ENCODE data around the gene SMAD9.

Gene SMAD9

DNA sequence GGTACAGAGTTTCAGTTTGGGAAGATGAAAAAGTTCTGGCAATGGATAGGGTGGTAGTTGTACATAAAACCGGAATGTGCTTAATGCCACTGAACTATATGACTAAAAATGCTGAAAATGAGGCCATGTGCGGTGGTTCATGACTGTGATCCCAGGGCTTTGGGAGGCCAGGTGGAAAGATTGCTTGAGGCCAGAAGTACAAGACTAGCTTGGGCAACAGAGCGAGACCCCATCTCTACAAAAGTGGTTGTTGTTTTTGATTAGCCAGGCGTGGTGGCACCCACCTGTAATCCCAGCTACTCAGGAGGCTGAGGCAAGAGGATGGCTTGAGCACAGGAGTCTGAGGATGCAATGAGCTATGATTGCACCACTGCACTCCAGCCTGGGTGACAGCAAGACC lies 12.8 kb downstream of the SMAD9 start:
- H3K4me2 ChIP-seq (ENCODE audit: low read length, poor library complexity, severe bottlenecking), result no peak overlapping the region
- no peak overlapping the region for H2BK5ac ChIP-seq (ENCODE audit: low read depth, low read length, poor library complexity, severe bottlenecking)
- H2BK15ac ChIP-seq (ENCODE audit: low read depth, poor library complexity, severe bottlenecking), result no peak overlapping the region
- no peaks in the 10 kb centered on the region for H3K79me1 ChIP-seq (replicated peaks; ENCODE audit: low read length, poor library complexity, severe bottlenecking)
- H3K4me3 ChIP-seq (ENCODE audit: insufficient read depth in 1 of 2, low read depth in 1 of 2, low read length in 2 of 2), result no peak overlapping the region
- no peak overlapping the region for H2AFZ ChIP-seq (ENCODE audit: low read depth, low read length)
- no peaks in the 10 kb centered on the region for H3K36me3 ChIP-seq (ENCODE audit: control insufficient read depth in 1 of 2, insufficient read depth in 2 of 2, low read depth in 1 of 2, low read length in 2 of 2)
- no peak overlapping the region for H3K4ac ChIP-seq (ENCODE audit: low read depth in 1 of 2, low read length in 2 of 2)
- no peaks in the 10 kb centered on the region for H3K9me3 ChIP-seq (ENCODE audit: control insufficient read depth, low read length)
- H3K27me3 ChIP-seq (ENCODE audit: control insufficient read depth in 1 of 2, insufficient read depth in 1 of 2, low read length in 2 of 2), result no peaks in the 10 kb centered on the region
- H2BK120ac ChIP-seq (ENCODE audit: low read depth, low read length), result no peak overlapping the region
- H3K27ac ChIP-seq (ENCODE audit: low read length, poor library complexity, severe bottlenecking), result no peak overlapping the region
- no peak overlapping the region for H3K23ac ChIP-seq (ENCODE audit: low read length in 2 of 2)
- H3K18ac ChIP-seq (ENCODE audit: low read depth in 1 of 2, low read length in 2 of 2), result no peak overlapping the region
- no peak for DNase-seq
- H3K9ac ChIP-seq (ENCODE audit: low read length), result no peak overlapping the region
- H2AK5ac ChIP-seq (ENCODE audit: low read length, severe bottlenecking), result no peak overlapping the region
- H4K8ac ChIP-seq (ENCODE audit: low read length), result no peak overlapping the region
- no peak overlapping the region for H2BK12ac ChIP-seq (ENCODE audit: low read length in 2 of 2)
- no peak overlapping the region for H3K14ac ChIP-seq (ENCODE audit: low read length in 2 of 2)
- no peak overlapping the region for H4K91ac ChIP-seq (ENCODE audit: low read length)
- WGBS, result over 99% methylated on average over 4 of the region's 4 CpGs
- H3K4me1 ChIP-seq (ENCODE audit: control insufficient read depth, insufficient read depth, low read depth, low read length), result no peaks in the 10 kb centered on the region

DNA sequence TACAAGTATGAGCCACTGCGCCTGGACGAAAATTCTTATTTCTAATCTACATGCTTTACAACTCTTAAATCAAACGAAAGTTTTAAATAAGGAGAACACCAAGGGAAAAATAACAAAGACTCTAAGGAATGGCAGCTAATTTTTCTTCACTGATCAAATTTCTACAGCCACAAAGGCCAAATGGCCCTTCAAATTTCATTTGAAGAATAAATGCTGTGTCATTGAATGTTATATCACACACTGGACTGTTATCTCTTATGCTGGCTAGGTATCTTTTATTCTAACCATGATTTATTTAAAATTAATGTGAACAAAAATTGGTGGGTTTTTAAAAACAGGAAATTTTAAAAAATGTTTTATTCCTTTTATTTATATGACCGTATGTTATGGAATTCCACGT lies 14.1 kb downstream of the SMAD9 start:
- no peaks in the 10 kb centered on the region for H3K4me1 ChIP-seq (ENCODE audit: control insufficient read depth, insufficient read depth, low read depth, low read length)
- H4K91ac ChIP-seq (ENCODE audit: low read length), result no peak overlapping the region
- H4K8ac ChIP-seq (ENCODE audit: low read length), result no peak overlapping the region
- H3K4me2 ChIP-seq (ENCODE audit: low read length, poor library complexity, severe bottlenecking), result no peak overlapping the region
- no peak overlapping the region for H2BK12ac ChIP-seq (ENCODE audit: low read length in 2 of 2)
- no peak overlapping the region for H2BK5ac ChIP-seq (ENCODE audit: low read depth, low read length, poor library complexity, severe bottlenecking)
- no peaks in the 10 kb centered on the region for H3K79me1 ChIP-seq (replicated peaks; ENCODE audit: low read length, poor library complexity, severe bottlenecking)
- H3K9me3 ChIP-seq (ENCODE audit: control insufficient read depth, low read length), result no peaks in the 10 kb centered on the region
- no peak overlapping the region for H3K27ac ChIP-seq (ENCODE audit: low read length, poor library complexity, severe bottlenecking)
- H3K27me3 ChIP-seq (ENCODE audit: control insufficient read depth in 1 of 2, insufficient read depth in 1 of 2, low read length in 2 of 2), result no peaks in the 10 kb centered on the region
- H3K4me3 ChIP-seq (ENCODE audit: insufficient read depth in 1 of 2, low read depth in 1 of 2, low read length in 2 of 2), result no peak overlapping the region
- WGBS, result 97% methylated on average over 2 of the region's 5 CpGs
- no peak overlapping the region for H2AFZ ChIP-seq (ENCODE audit: low read depth, low read length)
- no peak overlapping the region for H3K23ac ChIP-seq (ENCODE audit: low read length in 2 of 2)
- no peaks in the 10 kb centered on the region for H3K36me3 ChIP-seq (ENCODE audit: control insufficient read depth in 1 of 2, insufficient read depth in 2 of 2, low read depth in 1 of 2, low read length in 2 of 2)
- no peak overlapping the region for H2BK120ac ChIP-seq (ENCODE audit: low read depth, low read length)
- DNase-seq, result no peak
- no peak overlapping the region for H2BK15ac ChIP-seq (ENCODE audit: low read depth, poor library complexity, severe bottlenecking)
- H3K4ac ChIP-seq (ENCODE audit: low read depth in 1 of 2, low read length in 2 of 2), result no peak overlapping the region
- no peak overlapping the region for H3K18ac ChIP-seq (ENCODE audit: low read depth in 1 of 2, low read length in 2 of 2)
- no peak overlapping the region for H2AK5ac ChIP-seq (ENCODE audit: low read length, severe bottlenecking)
- no peak overlapping the region for H3K14ac ChIP-seq (ENCODE audit: low read length in 2 of 2)
- H3K9ac ChIP-seq (ENCODE audit: low read length), result no peak overlapping the region

DNA sequence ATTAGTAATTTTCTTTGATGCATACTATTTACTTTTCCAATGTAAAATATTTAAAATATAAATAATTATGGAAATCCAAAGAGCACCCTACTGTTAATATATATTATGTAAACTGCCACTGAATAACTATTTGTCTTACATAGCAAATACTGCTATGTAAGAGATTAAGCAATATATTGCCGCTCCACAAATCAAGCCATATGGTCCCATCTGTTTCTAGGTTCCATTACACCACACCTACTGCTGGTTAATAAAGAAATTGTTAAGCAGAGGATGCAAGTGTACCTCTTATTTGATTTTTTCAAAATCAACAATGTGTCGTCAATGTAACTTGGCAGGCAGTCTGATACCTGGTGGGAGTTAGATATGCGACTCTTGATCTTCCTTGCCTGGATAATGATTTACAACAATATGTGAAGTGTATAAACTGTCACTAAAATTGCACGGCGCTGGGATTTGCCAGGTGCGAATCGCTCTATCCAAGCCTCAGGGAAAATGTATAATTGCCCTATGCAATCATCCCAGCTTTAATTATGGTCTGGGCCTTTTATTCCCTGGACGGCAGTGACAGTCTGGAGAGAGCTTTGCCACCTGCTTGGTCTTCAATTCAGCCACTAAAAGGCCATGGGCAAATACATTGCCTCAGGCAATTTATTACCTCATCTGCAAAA lies 16.0 kb downstream of the SMAD9 start:
- WGBS, result 93% methylated on average over 7 of the region's 8 CpGs
- H2BK15ac ChIP-seq (ENCODE audit: low read depth, poor library complexity, severe bottlenecking), result no peak overlapping the region
- no peak overlapping the region for H2BK120ac ChIP-seq (ENCODE audit: low read depth, low read length)

DNA sequence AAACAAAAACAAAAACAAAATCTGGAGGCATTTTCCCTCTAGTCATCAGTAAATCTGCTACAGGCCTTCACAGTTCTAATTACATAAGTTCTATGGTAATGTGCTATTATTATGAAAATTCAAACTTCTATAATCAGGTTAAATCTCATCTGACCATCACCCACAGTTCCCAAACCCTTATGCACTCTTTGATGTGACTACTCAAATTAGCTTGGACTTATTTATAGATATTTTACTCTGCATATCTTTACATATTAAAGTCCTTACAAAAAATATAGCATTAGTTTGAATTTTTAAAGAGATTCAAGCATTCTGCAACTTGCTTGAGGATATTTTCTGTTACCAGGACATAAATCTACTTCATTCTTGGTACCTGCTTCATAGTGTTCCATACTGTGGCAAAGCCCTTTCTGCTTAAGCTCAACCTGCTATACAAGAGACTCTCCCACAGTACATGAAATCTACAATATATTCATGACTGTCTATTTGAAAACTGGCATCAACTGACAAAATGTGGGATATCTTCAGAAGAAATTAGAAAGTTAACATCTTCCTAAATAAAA lies 22.9 kb downstream of the SMAD9 start:
- Histone ChIP-seq H3K18ac (ENCODE audit: low read depth in 1 of 2, low read length in 2 of 2) (no peak overlapping the region), H3K27ac (ENCODE audit: low read length, poor library complexity, severe bottlenecking) (no peak overlapping the region), H2BK12ac (ENCODE audit: low read length in 2 of 2) (no peak overlapping the region), H3K4me2 (ENCODE audit: low read length, poor library complexity, severe bottlenecking) (no peak overlapping the region), H2BK5ac (ENCODE audit: low read depth, low read length, poor library complexity, severe bottlenecking) (no peak overlapping the region), H3K9ac (ENCODE audit: low read length) (no peak overlapping the region), H3K14ac (ENCODE audit: low read length in 2 of 2) (no peak overlapping the region), H4K91ac (ENCODE audit: low read length) (no peak overlapping the region), H3K23ac (ENCODE audit: low read length in 2 of 2) (no peak overlapping the region), H2BK15ac (ENCODE audit: low read depth, poor library complexity, severe bottlenecking) (no peak overlapping the region), H2AFZ (ENCODE audit: low read depth, low read length) (no peak overlapping the region), H3K79me1 (replicated peaks; ENCODE audit: low read length, poor library complexity, severe bottlenecking) (no peaks in the 10 kb centered on the region), H2BK120ac (ENCODE audit: low read depth, low read length) (no peak overlapping the region), H3K4me1 (ENCODE audit: control insufficient read depth, insufficient read depth, low read depth, low read length) (no peaks in the 10 kb centered on the region), H4K8ac (ENCODE audit: low read length) (no peak overlapping the region), H3K36me3 (ENCODE audit: control insufficient read depth in 1 of 2, insufficient read depth in 2 of 2, low read depth in 1 of 2, low read length in 2 of 2) (no peaks in the 10 kb centered on the region), H3K9me3 (ENCODE audit: control insufficient read depth, low read length) (no peaks in the 10 kb centered on the region), H3K4ac (ENCODE audit: low read depth in 1 of 2, low read length in 2 of 2) (no peak overlapping the region), H3K4me3 (ENCODE audit: insufficient read depth in 1 of 2, low read depth in 1 of 2, low read length in 2 of 2) (no peak overlapping the region), H3K27me3 (ENCODE audit: control insufficient read depth in 1 of 2, insufficient read depth in 1 of 2, low read length in 2 of 2) (no peaks in the 10 kb centered on the region), H2AK5ac (ENCODE audit: low read length, severe bottlenecking) (no peak overlapping the region)
- no peak for DNase-seq

More for the DNA sequence above, 16.0 kb downstream of the SMAD9 start:
- Histone ChIP-seq H3K79me1 (replicated peaks; ENCODE audit: low read length, poor library complexity, severe bottlenecking) (no peaks in the 10 kb centered on the region), H3K36me3 (ENCODE audit: control insufficient read depth in 1 of 2, insufficient read depth in 2 of 2, low read depth in 1 of 2, low read length in 2 of 2) (no peaks in the 10 kb centered on the region), H3K4me1 (ENCODE audit: control insufficient read depth, insufficient read depth, low read depth, low read length) (no peaks in the 10 kb centered on the region), H2BK12ac (ENCODE audit: low read length in 2 of 2) (no peak overlapping the region), H3K4ac (ENCODE audit: low read depth in 1 of 2, low read length in 2 of 2) (no peak overlapping the region), H3K4me2 (ENCODE audit: low read length, poor library complexity, severe bottlenecking) (no peak overlapping the region), H3K4me3 (ENCODE audit: insufficient read depth in 1 of 2, low read depth in 1 of 2, low read length in 2 of 2) (no peak overlapping the region), H3K9ac (ENCODE audit: low read length) (no peak overlapping the region), H4K8ac (ENCODE audit: low read length) (no peak overlapping the region), H2AK5ac (ENCODE audit: low read length, severe bottlenecking) (no peak overlapping the region), H3K9me3 (ENCODE audit: control insufficient read depth, low read length) (no peaks in the 10 kb centered on the region), H2AFZ (ENCODE audit: low read depth, low read length) (no peak overlapping the region), H3K23ac (ENCODE audit: low read length in 2 of 2) (no peak overlapping the region), H3K14ac (ENCODE audit: low read length in 2 of 2) (no peak overlapping the region), H3K27ac (ENCODE audit: low read length, poor library complexity, severe bottlenecking) (no peak overlapping the region), H3K27me3 (ENCODE audit: control insufficient read depth in 1 of 2, insufficient read depth in 1 of 2, low read length in 2 of 2) (no peaks in the 10 kb centered on the region), H3K18ac (ENCODE audit: low read depth in 1 of 2, low read length in 2 of 2) (no peak overlapping the region), H2BK5ac (ENCODE audit: low read depth, low read length, poor library complexity, severe bottlenecking) (no peak overlapping the region), H4K91ac (ENCODE audit: low read length) (no peak overlapping the region)
- DNase-seq, result no peak
